HG02642 (cell line): ENCODE measurements around the gene NUP62.

Experiments
- ATAC-seq: cut with Tn5 transposase; IDR thresholded peaks from one replicate; pipeline ENCODE4 v1.9.1; 2021; ENCODE audit warnings: mild to moderate bottlenecking; ENCODE audit not compliant: unreplicated experiment, poor library complexity

NUP62 gene

GRCh38 chr19:49871349-49871985, 57.8 kb downstream of the NUP62 start:
- ATAC-seq: no peak

DNA sequence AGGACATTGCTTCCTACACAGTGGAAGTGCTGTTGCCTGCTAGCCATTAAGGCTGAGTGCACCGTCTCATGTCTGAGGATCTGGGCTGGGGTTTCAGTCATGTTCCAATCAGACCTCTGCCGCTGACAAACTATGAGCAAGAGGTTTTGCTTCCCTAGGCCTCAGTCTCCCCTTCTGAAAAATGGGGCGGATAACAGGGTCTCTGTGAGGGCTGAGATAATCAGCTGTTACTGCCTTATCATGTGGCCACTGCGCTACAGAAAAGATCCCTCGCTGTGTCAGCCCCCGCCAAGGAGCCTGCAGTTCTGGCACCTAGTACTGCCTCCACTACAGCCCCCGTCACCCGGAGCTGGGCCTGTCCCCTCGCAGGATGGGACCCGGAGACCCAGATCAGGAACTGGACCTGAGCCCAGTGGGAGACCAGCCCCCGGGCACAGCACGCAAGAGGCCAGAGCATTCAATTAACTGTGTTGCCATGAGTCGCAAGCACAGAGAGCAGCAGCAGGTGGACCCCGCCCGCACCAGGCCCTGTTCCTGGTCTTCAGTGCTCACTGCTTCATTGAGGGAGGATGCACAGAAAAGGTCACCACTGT, 58.9 kb downstream of the NUP62 start:
- ATAC-seq: no peak

DNA sequence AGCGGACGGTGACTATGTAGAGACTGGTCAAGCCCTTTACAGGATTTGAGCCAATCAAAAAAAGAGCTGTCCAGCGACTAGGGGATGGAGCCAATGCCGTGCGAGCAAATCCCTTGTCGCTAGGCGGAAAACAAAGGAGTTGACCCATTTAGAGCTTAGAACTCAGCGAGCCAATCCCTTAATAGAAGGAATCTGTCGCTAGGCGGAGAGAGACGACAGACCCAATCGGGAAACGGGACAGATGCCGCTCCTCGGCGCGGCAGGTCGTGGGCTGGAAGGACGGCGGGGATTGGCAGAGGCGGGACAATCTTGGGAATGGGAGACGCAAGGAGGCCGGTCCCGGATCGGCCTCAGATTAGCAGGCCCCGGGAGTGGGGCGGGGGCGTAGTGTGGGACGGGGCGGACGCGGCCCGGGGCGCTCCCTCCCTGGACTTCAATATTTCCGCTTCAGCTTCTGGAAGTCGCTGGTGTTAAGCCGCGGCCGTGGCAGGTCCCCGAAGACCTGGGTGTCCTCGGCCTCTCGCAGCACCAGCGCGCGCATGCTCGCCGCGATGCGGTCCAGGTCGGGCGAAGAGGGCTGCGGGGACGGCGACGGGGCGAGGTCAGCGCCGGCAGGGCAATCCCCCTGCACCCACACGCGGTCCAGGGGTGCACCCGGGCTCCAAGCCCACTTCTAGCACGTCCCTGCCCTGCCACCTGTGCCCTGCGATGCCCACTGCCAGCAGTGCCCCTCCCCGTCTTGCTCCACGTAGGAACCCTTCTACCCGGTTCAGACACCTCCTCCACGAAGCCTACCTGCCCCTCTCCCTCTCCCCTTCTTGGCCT, 59.6 kb downstream of the NUP62 start:
- ATAC-seq: peak; percentile 74

- peak; percentile 15 for ATAC-seq
These were observed 60.3 kb downstream of the NUP62 start for GRCh38 chr19:49869009-49869483.

DNA sequence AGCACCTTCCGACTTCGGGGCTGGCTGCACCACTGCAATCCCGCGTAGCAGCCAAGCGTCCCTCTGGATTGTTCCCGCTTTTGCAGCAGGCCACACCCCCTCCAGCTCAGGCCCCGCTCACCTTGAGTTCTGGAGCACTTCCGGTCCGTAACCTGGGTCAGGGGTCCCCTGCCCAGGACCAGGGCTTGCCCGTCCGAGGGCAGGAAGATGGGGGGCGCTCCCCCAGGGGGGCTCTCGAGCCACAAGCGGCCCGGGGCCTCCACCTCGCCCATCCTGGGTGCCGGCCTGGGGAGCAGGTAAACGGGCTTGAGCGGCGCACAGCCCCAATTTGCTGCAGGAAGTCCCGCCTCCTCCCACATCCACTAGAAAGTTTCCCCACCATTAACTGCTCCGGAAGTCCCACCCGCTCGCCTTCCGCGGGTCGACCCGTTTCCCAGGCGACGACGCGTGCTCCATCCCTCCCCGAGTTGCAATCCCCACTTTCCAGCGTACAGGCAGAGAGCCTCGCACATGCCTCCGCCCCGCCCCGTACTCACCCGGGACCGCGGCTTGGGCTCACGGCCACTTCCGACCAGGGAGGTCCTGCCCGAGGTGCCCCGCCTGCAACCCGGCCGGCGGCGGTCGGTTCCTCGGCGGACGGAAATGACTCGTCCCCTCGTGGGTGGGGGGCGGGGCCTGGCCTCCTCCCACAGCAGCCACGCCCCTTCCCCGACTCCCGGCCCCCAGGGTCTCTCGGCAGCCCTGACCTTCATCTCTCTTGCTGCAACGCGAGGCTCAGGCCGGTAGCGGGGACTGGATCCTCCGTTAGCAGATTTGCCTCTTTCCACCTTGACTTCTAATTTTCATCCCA, 62.1 kb downstream of the NUP62 start, which contains the start of gene PNKP:
Gene PNKP, minus strand, starts transcription at position 644 of the 850 bp plus-strand sequence. Its CDS starts 372 bp downstream, at position 272.
- ATAC-seq: peak; percentile 47

DNA sequence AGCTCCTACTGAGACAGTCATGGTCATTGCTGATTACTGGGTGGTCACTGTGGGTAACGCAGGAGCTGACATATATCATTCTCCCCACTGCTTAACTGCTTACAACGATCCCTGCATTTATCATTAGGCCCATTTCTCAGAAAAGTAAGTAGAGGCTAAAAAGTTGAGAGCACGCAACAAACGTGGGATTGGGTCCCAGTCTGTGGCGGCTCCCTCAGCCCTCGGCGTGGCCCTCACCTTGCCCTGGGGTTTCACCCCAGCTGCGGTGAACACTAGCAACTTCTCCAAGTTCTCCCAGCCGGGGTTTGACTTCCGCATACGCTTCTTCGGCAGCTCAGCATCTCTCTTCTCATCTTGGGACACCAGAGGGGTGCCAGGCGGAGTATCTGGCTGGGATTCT, 64.4 kb downstream of the NUP62 start:
- ATAC-seq: no peak

DNA sequence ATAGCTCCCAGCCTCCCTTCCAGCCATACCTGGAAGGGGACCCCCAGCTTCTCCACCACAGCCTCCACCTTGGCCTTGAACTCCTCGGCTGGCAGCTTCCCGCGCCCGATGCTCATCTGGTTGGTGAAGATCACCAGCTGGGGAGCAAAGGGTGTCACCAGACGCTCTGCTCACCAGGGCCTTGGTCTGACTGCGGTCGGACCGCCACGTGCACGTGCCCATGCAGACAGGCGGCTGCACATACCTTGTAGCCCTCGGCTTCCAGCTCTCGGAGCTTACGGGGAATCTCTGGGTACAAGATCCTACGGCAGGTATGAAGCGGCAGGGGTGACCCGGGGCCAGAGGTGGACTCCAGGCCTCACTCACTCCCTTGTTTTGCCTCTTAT, 65.4 kb downstream of the NUP62 start:
- no peak for ATAC-seq

- ATAC-seq: no peak
These were observed 65.9 kb downstream of the NUP62 start for GRCh38 chr19:49863254-49863934.

- no peak for ATAC-seq
These were observed 66.7 kb downstream of the NUP62 start for GRCh38 chr19:49862391-49863253.

- no peak for ATAC-seq
These were observed 67.5 kb downstream of the NUP62 start for GRCh38 chr19:49861541-49862378.

- ATAC-seq: no peak
These were observed 68.2 kb downstream of the NUP62 start for GRCh38 chr19:49861107-49861506.

GRCh38 chr19:49860336-49861102, 68.8 kb downstream of the NUP62 start:
- ATAC-seq: no peak

GRCh38 chr19:49859682-49860335, 69.5 kb downstream of the NUP62 start:
- no peak for ATAC-seq

DNA sequence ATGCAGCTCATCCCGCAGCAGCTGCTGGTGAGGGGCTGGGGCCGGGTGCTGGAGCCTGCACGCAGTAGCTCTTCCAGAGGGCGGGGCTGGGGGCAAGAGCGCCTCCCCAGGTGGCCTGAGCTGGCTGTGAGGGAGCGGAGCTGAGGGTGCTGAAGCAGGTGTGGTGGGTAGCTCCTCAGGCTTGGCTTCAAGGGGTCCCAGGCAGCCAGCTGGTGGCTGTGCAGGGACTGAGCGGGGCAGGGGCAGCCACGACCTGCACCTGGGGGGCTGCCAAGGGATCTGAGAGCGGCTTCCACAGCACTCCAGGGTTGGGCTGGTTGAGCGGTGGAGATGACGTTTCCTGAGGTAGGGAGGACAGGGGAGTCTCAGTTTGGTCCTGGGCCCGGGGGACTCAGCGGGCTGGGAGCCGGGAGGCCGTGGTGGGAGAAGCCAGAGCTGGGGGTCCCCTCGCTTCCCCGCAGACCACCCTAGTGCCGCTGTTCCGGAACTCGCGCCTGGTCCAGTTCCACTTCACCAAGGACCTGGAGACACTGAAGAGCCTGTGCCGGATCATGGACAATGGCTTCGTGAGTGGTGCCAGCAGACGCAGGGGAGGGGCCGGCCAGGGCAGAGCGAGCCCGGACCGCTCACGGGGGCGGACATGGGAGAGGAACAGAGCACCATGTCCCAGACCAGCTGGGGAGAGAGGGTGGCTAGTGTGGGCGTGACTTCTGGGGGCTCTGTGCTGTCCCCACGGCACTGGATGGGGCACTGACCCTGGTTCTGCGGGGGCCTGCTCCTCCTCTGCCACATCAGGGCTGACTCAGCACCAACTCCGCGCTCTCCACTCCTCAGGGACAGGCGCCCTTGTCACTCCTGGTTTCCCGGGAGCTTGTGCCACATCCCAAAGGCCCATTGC, 71.0 kb downstream of the NUP62 start:
- ATAC-seq: no peak

DNA sequence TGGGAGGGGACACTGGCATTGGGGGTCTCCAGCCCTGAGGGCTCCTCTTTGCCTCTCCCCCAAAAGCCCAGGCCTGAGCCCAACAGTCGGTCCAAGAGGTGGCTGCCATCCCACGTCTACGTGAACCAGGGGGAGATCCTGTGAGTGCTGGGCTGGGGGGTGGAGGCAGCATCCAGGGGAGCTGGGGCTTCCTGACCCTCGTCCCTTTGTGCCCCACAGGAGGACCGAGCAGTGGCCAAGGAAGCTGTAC, 71.5 kb downstream of the NUP62 start:
- no peak for ATAC-seq
